OCI-LY7 (cell line): Measurements from ENCODE around the gene OPRM1. TPM values are rescaled to one million over a fixed set of nuclear protein-coding genes. Genes with fewer than 3 reads are reported as not detected.

ENCODE experiments used
- BruUV-seq: library from RNA; stranded (reverse); fragments of 400-500 nt; replicated peaks from 2 replicates; lab custom pipeline; 2021; lab: Mats Ljungman, UMichigan
- CTCF ChIA-PET: fragments of 300-600 bp; sonication (Branson Sonifier 250); formaldehyde crosslinking; loops from one replicate; lab custom pipeline; 2022; ENCODE audit warnings: antibody characterized with exemption; ENCODE audit not compliant: unreplicated experiment; lab: Charles Lee
- POLR2A ChIA-PET: fragments of 300-600 bp; sonication (Branson Sonifier 250); formaldehyde crosslinking; loops from one replicate; lab custom pipeline; 2022; ENCODE audit warnings: antibody characterized with exemption; lab: Charles Lee
- DNase-seq: peaks from one replicate; pipeline ENCODE4 v3.0.0-alpha.2; 2015; ENCODE audit warnings: low spot score
- H2AFZ ChIP-seq: fragments of 200-600 bp; sonication (generic), shearing (Covaris generic); 2 replicates; pipeline ENCODE4 v1.6.1; 2014; ENCODE audit warnings: mild to moderate bottlenecking, antibody characterized with exemption, low read length, moderate library complexity
- H3K27ac ChIP-seq: fragments of 200-600 bp; sonication (generic); 2 replicates; pipeline ENCODE4 v1.5.1; 2014; ENCODE audit warnings: mixed run types, low read depth, mild to moderate bottlenecking, moderate library complexity, low read length, inconsistent platforms; ENCODE audit not compliant: poor library complexity, severe bottlenecking
- H3K36me3 ChIP-seq: fragments of 200-600 bp; sonication (generic); 2 replicates; pipeline ENCODE4 v1.6.1; 2014; ENCODE audit warnings: mild to moderate bottlenecking, antibody characterized with exemption, low read length, moderate library complexity, mixed read lengths; ENCODE audit not compliant: insufficient read depth
- H3K4me1 ChIP-seq: fragments of 200-600 bp; sonication (generic); 2 replicates; pipeline ENCODE4 v1.5.1; 2014; ENCODE audit warnings: mild to moderate bottlenecking, low read length; ENCODE audit not compliant: insufficient read depth, poor library complexity, severe bottlenecking
- H3K4me2 ChIP-seq: fragments of 200-600 bp; sonication (generic); 2 replicates; pipeline ENCODE4 v1.6.1; 2014; ENCODE audit warnings: mild to moderate bottlenecking, low read length
- H3K4me3 ChIP-seq: fragments of 200-600 bp; sonication (generic); 2 replicates; pipeline ENCODE4 v1.5.1; 2014; ENCODE audit warnings: mild to moderate bottlenecking, low read depth, low read length; ENCODE audit not compliant: poor library complexity, severe bottlenecking
- H3K79me2 ChIP-seq: fragments of 200-600 bp; sonication (generic); 2 replicates; pipeline ENCODE4 v1.6.1; 2016; ENCODE audit warnings: low read depth, mild to moderate bottlenecking, low read length, moderate library complexity, mixed read lengths; ENCODE audit not compliant: insufficient read depth
- H3K9me2 ChIP-seq: fragments of 200-600 bp; sonication (generic); 2 replicates; pipeline ENCODE4 v1.6.1; 2016; ENCODE audit warnings: mild to moderate bottlenecking, low read length, mixed read lengths; ENCODE audit not compliant: insufficient read depth
- H3K9me3 ChIP-seq: fragments of 200-600 bp; sonication (generic); 2 replicates; pipeline ENCODE4 v1.6.1; 2014; ENCODE audit warnings: mild to moderate bottlenecking, mixed run types, low read length, mixed read lengths
- H4K20me1 ChIP-seq: fragments of 200-600 bp; sonication (generic); 2 replicates; pipeline ENCODE4 v1.6.1; 2014; ENCODE audit warnings: mild to moderate bottlenecking, antibody characterized with exemption, low read length, moderate library complexity, mixed read lengths; ENCODE audit not compliant: insufficient read depth
- CTCF ChIP-seq: fragments of 200-600 bp; sonication (generic); conservative IDR thresholded peaks from 2 replicates; pipeline ENCODE4 v1.5.1; 2014; ENCODE audit warnings: mild to moderate bottlenecking, antibody characterized with exemption, low read length, moderate library complexity, mixed read lengths
- EZH2phosphoT487 ChIP-seq: fragments of 200-600 bp; sonication (generic); IDR thresholded peaks from 2 replicates; pipeline ENCODE4 v1.6.1; 2018; ENCODE audit warnings: low read depth, borderline replicate concordance, mild to moderate bottlenecking, mixed run types, antibody characterized with exemption, low read length, moderate library complexity, mixed read lengths
- intact Hi-C: fragments of 100-400 bp; cut with micrococcal nuclease; formaldehyde crosslinking; loops from one replicate; pipeline ENCODE4 v1.10.0; 2022; ENCODE audit not compliant: unreplicated experiment
- total RNA-seq, 2 experiments: library from RNA; depleted of rRNA in 1 of 2; stranded (reverse); fragments of >200 nt in 1 of 2; shearing (Covaris generic) in 1 of 2; gene quantifications; 2 replicates each; pipeline ENCODE4 v1.2.3, GENCODE V29; 2014 to 2022

Gene OPRM1
- total RNA-seq, 2 experiments from 2014 or later = not detected

GRCh38 chr6:154165478-154165877, 126.4 kb downstream of the OPRM1 start:
- POLR2A ChIA-PET = no interaction called here

GRCh38 chr6:154166140-154166539, 127.1 kb downstream of the OPRM1 start:
- Histone ChIP-seq H3K79me2 (no peaks in the 10 kb centered on the region), H3K27ac (no peak overlapping the region), H4K20me1 (no peaks in the 10 kb centered on the region), H2AFZ (no peak overlapping the region), H3K36me3 (no peaks in the 10 kb centered on the region), H3K9me3 (no peaks in the 10 kb centered on the region), H3K4me3 (no peak overlapping the region), H3K9me2 (no peaks in the 10 kb centered on the region), H3K4me1 (no peaks in the 10 kb centered on the region), H3K4me2 (no peak overlapping the region)
- POLR2A ChIA-PET = interaction anchor here (0.6 kb wide), 1 partner anchor 95 kb away, joined by 3 read pairs; no protein-coding TSS in a partner anchor
- BruUV-seq = no TSS peak
- intact Hi-C loops = no loop called here
- peak; percentile 10 for DNase-seq
- CTCF ChIA-PET = no interaction called here
- TF ChIP-seq EZH2phosphoT487 = no peak
- TF ChIP-seq CTCF = peak; percentile 69

More at GRCh38 chr6:154165478-154165877, 126.4 kb downstream of the OPRM1 start:
- no peaks in the 10 kb centered on the region for H3K4me1 ChIP-seq
- no peaks in the 10 kb centered on the region for H3K36me3 ChIP-seq
- TF ChIP-seq CTCF (no peak), EZH2phosphoT487 (no peak)
- H3K79me2 ChIP-seq = no peaks in the 10 kb centered on the region
- DNase-seq = no peak
- CTCF ChIA-PET = no interaction called here
- H4K20me1 ChIP-seq = no peaks in the 10 kb centered on the region
- no peaks in the 10 kb centered on the region for H3K9me3 ChIP-seq
- BruUV-seq = no TSS peak
- no peak overlapping the region for H2AFZ ChIP-seq
- H3K27ac ChIP-seq = no peak overlapping the region
- H3K9me2 ChIP-seq = no peaks in the 10 kb centered on the region
- H3K4me2 ChIP-seq = no peak overlapping the region
- no peak overlapping the region for H3K4me3 ChIP-seq
- intact Hi-C loops = no loop called here

GRCh38 chr6:154167126-154167525, 128.1 kb downstream of the OPRM1 start:
- BruUV-seq = no TSS peak
- POLR2A ChIA-PET = no interaction called here
- Histone ChIP-seq H4K20me1 (no peaks in the 10 kb centered on the region), H3K4me2 (no peak overlapping the region), H3K36me3 (no peaks in the 10 kb centered on the region), H3K9me2 (no peaks in the 10 kb centered on the region), H3K79me2 (no peaks in the 10 kb centered on the region), H3K4me3 (no peak overlapping the region), H2AFZ (no peak overlapping the region), H3K4me1 (no peaks in the 10 kb centered on the region), H3K27ac (no peak overlapping the region), H3K9me3 (no peaks in the 10 kb centered on the region)
- DNase-seq = no peak
- TF ChIP-seq EZH2phosphoT487 (no peak), CTCF (no peak)
- CTCF ChIA-PET = no interaction called here
- intact Hi-C loops = no loop called here
